ENCODE results near the gene MGAT4A. TPM values are rescaled to one million over a fixed set of nuclear protein-coding genes. Genes with fewer than 3 reads are reported as not detected.

The MGAT4A gene
- total RNA-seq, 3 donors from 2014 or later = 24.8 to 33.1 (median 32.4) TPM

DNA sequence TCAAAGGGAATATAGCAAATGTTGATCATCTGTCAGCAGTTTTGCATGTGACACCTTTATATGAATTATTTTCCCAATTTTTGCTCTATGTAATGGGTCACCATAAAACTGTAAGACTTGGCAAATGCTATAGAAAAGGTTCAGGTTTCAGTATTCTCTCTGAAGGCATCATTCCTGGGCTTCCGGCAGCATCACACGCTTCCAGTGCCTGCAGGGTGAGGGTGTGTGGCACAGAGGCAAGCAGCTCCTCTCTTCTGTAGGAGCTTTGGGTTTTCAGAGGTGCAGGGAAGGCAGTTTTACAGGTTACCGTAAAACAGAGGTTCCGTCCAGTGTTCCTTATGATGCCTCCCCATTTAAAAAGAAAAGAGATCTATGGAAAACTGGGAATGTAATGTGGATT is 141.4 kb downstream of the MGAT4A start:
- DNase-seq = no peak
- H3K4me1 Mint-ChIP-seq (ENCODE audit: low read depth) = peaks cover 5% of the 10 kb centered on the region
- H3K27me3 Mint-ChIP-seq (ENCODE audit: low read depth) = no peaks in the 10 kb centered on the region
- ATAC-seq = no peak
- H3K9me3 Mint-ChIP-seq = peaks cover 3% of the 10 kb centered on the region
- H3K4me3 Mint-ChIP-seq = no peak overlapping the region
- peaks cover 47% of the 10 kb centered on the region for H3K36me3 Mint-ChIP-seq (ENCODE audit: insufficient read depth)

DNA sequence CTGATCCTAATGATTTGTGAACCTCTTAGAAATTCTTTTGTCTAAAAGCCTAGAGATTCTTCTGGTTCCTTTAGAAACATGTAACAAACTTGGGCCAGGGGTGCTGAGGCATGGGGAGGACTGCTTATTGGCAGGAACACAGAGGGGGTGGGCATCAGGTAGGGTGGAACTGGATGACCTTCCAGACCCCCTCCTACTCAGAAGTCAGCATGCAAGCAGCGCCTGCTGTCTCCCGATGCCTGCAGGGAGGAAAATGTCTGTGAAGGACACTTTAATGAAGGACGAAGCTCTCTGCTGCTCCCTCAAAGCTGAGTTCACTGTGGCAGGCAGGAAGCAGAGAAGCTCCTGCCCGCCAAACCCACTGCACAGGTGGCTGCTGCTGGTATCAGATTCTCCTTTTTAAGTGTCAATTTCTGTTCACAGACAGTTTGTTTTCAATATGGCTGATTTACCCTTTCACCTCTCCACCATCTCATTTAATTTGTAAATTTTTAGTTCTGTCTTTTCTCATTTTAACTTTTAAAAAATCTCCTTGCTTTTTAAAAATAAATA is 142.0 kb downstream of the MGAT4A start:
- H3K4me1 Mint-ChIP-seq (ENCODE audit: low read depth) = peaks cover 5% of the 10 kb centered on the region
- H3K4me3 Mint-ChIP-seq = no peak overlapping the region
- no peak for ATAC-seq
- H3K27me3 Mint-ChIP-seq (ENCODE audit: low read depth) = no peaks in the 10 kb centered on the region
- DNase-seq = no peak
- H3K9me3 Mint-ChIP-seq = peaks cover 3% of the 10 kb centered on the region
- peaks cover 44% of the 10 kb centered on the region for H3K36me3 Mint-ChIP-seq (ENCODE audit: insufficient read depth)

DNA sequence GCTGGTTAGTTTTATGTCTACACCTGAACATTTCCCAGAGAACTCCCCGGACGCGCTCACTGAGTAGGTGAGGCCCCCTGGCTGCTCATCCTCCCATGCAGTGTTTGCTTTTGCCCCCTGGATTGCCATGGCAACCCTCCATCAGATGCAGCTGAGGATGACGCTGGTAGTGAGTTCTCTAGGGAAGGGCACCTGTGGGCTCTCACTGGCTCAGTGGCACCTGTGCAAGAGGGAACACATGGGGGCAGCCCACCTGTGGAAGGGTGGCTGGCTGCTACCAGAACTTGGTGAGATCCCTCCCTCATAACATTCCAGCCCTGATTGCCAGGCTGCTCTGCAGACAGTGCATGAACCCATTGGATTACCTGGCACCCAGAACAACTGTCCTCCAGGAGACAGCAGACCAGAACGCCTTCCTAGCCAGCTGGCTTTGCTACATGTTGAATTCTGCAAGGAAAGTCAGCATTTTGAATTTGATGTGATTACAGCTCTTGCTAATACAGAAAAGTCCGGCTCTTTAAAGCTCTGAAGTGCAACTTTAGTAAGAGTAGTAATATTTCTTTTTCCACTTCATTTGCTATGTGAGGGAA is 144.3 kb downstream of the MGAT4A start:
- DNase-seq = no peak
- H3K36me3 Mint-ChIP-seq (ENCODE audit: insufficient read depth) = peaks cover 40% of the 10 kb centered on the region
- no peaks in the 10 kb centered on the region for H3K27me3 Mint-ChIP-seq (ENCODE audit: low read depth)
- no peak for ATAC-seq
- H3K9me3 Mint-ChIP-seq = no peaks in the 10 kb centered on the region
- H3K4me3 Mint-ChIP-seq = no peak overlapping the region
- H3K4me1 Mint-ChIP-seq (ENCODE audit: low read depth) = peaks cover 5% of the 10 kb centered on the region

DNA sequence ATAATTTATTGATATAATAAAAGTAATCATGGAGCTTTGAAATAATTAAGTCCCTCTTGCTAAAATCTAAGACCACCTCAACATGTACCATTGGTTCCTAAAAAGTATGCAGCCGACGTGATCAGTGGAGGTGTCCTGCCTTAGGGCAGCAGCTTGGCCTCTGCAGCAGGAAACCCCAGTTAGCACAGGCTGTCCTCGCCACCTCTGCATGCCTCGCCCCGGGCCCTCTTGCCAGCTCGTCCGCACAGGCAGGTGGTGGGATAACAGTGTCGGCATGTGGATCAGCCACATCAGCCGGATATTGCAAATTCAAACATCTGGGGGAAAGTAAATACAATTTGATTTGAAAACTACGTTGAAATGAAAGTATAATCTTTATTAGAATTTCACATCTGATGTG is 145.5 kb downstream of the MGAT4A start:
- Mint-ChIP-seq H3K36me3 (ENCODE audit: insufficient read depth) (peaks cover 32% of the 10 kb centered on the region), H3K9me3 (no peaks in the 10 kb centered on the region), H3K4me1 (ENCODE audit: low read depth) (peaks cover 5% of the 10 kb centered on the region), H3K4me3 (no peak overlapping the region), H3K27me3 (ENCODE audit: low read depth) (no peaks in the 10 kb centered on the region)
- no peak for ATAC-seq
- no peak for DNase-seq

DNA sequence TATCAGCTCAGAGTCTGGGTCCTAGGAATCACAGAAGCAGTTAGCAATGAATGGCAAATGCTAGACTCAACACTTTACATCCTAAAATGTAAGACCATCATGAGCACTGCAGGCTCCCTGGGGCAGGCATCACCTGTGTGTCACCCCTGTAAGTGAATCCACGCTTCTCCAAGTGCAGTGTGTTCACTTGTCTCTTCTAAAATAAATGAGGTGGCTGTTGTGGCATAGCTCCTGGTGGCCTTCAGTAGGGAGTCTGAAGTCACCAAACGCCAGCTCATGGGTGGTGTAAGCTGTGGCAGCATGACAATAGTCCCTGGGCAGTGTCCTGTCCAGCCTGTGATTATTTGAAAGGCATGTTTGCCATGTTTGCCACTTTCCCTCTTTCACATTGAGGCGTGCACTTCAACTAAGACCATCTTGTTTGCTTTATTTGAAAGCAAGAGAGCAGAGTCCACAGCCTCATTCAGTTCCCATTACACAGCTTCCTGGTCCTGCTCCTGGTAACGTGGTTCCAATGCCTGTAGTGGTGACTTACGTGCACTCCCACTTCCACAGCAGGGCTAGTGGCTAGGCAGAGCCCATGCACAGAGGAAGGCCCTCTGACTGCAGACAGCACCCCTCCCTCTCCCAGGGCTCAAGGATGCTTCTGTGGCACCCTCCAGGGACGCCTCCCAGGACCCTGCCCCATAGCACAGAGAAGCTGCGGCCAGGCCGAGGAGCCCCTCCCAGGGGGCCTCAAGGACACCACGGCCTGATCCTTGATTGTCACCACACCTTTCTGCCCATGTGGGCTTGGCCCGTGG is 146.9 kb downstream of the MGAT4A start:
- no peak for DNase-seq
- Mint-ChIP-seq H3K36me3 (ENCODE audit: insufficient read depth) (peaks cover 28% of the 10 kb centered on the region), H3K4me3 (no peak overlapping the region), H3K4me1 (ENCODE audit: low read depth) (peaks cover 5% of the 10 kb centered on the region), H3K9me3 (no peaks in the 10 kb centered on the region), H3K27me3 (ENCODE audit: low read depth) (no peaks in the 10 kb centered on the region)
- no peak for ATAC-seq

DNA sequence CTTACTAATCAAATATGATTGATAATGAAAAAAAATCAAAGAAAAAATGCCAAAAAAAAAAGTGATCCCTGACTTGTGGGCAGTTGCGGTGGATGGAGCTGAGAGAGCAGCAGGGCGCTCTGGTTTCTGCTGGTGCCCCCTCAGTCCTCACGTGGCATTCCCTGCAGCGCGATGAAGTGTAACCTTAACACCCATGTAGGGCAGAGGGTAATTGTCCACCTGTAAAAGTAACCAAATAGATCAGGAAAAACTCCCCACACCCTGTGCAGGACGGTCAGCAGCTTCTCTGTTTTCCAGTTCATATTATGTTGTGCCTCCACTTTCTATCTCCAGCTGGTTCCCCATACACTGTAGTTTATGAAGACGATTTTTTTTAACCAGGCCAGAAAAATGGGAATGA is 147.7 kb downstream of the MGAT4A start:
- Mint-ChIP-seq H3K4me1 (ENCODE audit: low read depth) (peaks cover 5% of the 10 kb centered on the region), H3K27me3 (ENCODE audit: low read depth) (no peaks in the 10 kb centered on the region), H3K36me3 (ENCODE audit: insufficient read depth) (peaks cover 28% of the 10 kb centered on the region), H3K9me3 (no peaks in the 10 kb centered on the region), H3K4me3 (no peak overlapping the region)
- DNase-seq (no peak), ATAC-seq (no peak)

DNA sequence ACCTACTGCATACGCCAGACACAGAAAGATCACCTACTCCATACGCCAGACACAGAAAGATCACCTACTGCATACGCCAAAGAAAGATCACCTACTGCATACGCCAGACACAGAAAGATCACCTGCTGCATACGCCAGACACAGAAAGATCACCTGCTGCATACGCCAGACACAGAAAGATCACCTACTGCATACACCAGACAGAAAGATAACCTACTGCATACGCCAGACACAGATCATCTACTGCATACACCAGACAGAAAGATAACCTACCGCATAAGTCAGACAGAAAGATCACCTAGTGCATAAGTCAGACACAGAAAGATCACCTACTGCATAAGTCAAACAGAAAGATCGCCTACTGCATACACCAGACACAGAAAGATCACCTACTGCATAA is 148.4 kb downstream of the MGAT4A start:
- H3K4me3 Mint-ChIP-seq = no peak overlapping the region
- H3K4me1 Mint-ChIP-seq (ENCODE audit: low read depth) = peaks cover 3% of the 10 kb centered on the region
- ATAC-seq (no peak), DNase-seq (no peak)
- H3K36me3 Mint-ChIP-seq (ENCODE audit: insufficient read depth) = peaks cover 33% of the 10 kb centered on the region
- H3K9me3 Mint-ChIP-seq = no peaks in the 10 kb centered on the region
- H3K27me3 Mint-ChIP-seq (ENCODE audit: low read depth) = no peaks in the 10 kb centered on the region

DNA sequence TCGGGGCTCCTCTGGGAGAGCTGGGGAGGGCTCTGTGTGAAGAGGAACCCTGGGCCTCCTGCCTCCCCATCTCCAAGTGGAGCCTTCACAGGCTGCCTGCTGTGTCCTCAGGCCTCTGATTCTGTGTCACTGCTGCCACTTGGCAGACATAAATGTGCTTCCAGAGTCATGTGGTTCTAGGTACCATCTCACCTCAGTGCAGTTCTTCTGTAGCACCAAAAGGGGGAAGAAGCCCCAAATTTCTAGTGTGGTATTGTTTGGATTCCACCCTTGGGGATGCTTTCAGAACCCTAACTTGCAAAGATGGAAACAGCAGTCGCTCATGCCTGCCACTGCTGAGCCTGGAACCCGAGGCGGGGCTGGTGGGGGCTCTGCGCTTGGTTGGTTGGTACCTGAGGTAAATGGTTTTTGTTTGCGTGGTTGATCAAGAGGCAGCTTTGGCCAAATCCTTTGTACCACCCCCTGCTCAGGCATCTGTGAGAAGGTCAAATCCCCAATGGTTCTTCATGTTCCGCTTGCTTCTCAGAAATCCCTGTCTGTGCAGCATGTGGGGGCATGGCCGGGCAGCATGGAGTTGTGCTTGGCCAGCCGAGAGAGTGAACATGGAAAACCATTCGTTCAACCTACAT is 150.2 kb downstream of the MGAT4A start:
- DNase-seq (no peak), ATAC-seq (no peak)
- H3K36me3 Mint-ChIP-seq (ENCODE audit: insufficient read depth) = peaks cover 31% of the 10 kb centered on the region
- no peaks in the 10 kb centered on the region for H3K4me1 Mint-ChIP-seq (ENCODE audit: low read depth)
- H3K9me3 Mint-ChIP-seq = no peaks in the 10 kb centered on the region
- H3K27me3 Mint-ChIP-seq (ENCODE audit: low read depth) = no peaks in the 10 kb centered on the region
- H3K4me3 Mint-ChIP-seq = no peak overlapping the region

DNA sequence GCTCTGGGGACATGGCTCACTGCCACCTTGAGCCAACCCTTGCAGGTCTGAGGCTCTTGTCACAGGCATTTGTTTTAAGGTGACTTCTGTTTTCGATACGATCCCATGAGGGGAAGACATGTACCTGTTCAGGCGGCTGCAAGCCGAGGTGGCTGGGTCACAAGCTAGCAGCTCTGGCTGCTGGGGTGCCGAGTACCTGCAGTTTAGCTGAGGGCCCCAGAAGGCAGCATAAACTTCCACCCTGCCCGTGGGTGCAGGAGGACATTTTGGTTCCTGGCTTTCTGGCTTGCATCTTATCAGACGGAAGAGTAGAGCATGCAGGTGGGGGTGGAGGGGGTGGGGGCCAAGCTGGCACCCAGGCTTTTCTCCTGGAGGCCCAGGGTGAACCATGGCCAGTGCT is 151.0 kb downstream of the MGAT4A start:
- no peaks in the 10 kb centered on the region for H3K9me3 Mint-ChIP-seq
- DNase-seq (no peak), ATAC-seq (no peak)
- H3K4me1 Mint-ChIP-seq (ENCODE audit: low read depth) = no peaks in the 10 kb centered on the region
- no peaks in the 10 kb centered on the region for H3K27me3 Mint-ChIP-seq (ENCODE audit: low read depth)
- peaks cover 34% of the 10 kb centered on the region for H3K36me3 Mint-ChIP-seq (ENCODE audit: insufficient read depth)
- H3K4me3 Mint-ChIP-seq = no peak overlapping the region

DNA sequence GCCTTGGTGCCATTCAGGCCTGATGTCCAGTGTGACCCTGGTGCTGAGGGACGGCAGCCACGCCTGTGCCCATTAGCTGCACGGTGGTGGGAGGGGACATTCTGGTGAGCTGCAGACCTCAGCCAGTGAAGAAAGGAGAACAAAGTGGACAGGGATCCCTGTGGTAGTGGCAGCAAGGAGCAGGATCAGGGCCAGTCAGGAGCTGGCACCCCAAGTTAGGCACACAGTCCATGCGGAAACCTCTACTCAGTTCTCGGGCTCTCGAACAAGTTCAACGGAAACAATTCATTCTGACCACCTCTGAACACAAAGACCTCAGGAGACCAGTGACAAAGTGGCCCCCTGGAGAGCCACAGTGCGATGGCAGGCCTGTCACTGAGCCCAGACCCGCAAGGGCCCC is 152.7 kb downstream of the MGAT4A start:
- no peaks in the 10 kb centered on the region for H3K4me1 Mint-ChIP-seq (ENCODE audit: low read depth)
- H3K9me3 Mint-ChIP-seq = no peaks in the 10 kb centered on the region
- H3K4me3 Mint-ChIP-seq = no peak overlapping the region
- DNase-seq (no peak), ATAC-seq (no peak)
- no peaks in the 10 kb centered on the region for H3K27me3 Mint-ChIP-seq (ENCODE audit: low read depth)
- peaks cover 31% of the 10 kb centered on the region for H3K36me3 Mint-ChIP-seq (ENCODE audit: insufficient read depth)

DNA sequence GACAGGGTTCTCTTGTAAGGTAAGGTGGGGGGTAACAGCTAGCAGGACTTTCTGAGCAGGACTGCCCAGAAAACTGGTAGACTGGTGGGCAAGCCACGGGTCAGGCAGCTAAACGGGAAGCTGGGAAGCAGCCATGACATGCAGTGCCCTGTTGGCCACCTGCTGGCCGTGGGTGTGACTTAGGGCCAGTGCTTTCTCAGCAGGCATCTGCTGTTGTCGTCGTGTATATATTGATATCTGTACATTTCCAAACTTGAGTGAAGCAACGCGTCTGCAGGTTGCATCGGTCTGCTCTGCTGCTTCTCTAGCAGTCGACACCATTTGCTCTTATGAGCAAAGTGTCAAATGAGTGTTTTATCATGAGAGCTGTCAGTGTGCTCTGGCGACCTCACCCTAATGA is 153.6 kb downstream of the MGAT4A start:
- Mint-ChIP-seq H3K4me3 (no peak overlapping the region), H3K36me3 (ENCODE audit: insufficient read depth) (peaks cover 35% of the 10 kb centered on the region), H3K9me3 (no peaks in the 10 kb centered on the region), H3K4me1 (ENCODE audit: low read depth) (no peaks in the 10 kb centered on the region), H3K27me3 (ENCODE audit: low read depth) (no peaks in the 10 kb centered on the region)
- no peak for ATAC-seq
- DNase-seq = no peak

DNA sequence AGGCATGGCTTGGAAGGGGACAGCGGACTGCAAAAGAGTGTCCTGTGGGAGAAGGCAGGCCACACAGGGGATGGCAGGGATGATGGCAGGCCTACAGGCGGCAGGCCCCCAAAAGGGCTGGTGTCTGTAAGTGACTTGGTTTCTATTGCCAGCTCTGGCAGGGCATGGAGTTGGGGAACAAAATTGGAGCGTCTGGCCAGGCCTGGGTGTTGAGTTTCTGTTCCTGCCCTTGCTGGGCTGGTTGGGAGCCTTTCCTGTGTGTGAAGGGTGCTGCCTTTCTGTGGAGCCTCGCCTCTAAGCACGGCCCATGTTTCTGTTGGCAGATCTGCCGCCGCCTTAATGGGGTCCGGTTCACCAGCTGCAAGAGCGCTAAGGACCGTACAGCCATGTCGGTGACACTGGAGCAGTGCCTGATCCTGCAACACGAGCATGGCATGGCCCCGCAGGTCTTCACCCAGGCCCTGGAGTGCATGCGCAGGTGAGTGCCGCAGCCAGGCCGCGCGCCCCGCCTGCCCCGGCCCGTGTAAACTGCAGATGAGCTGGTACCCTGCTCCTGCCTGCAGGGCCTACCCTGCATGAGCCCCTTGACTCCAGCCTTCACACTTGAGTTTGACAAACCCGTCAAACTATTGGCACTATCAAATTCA is 154.1 kb downstream of the MGAT4A start:
- H3K27me3 Mint-ChIP-seq (ENCODE audit: low read depth) = no peaks in the 10 kb centered on the region
- peaks cover 31% of the 10 kb centered on the region for H3K36me3 Mint-ChIP-seq (ENCODE audit: insufficient read depth)
- H3K9me3 Mint-ChIP-seq = no peaks in the 10 kb centered on the region
- no peak for DNase-seq
- no peak for ATAC-seq
- no peak overlapping the region for H3K4me3 Mint-ChIP-seq
- no peaks in the 10 kb centered on the region for H3K4me1 Mint-ChIP-seq (ENCODE audit: low read depth)

DNA sequence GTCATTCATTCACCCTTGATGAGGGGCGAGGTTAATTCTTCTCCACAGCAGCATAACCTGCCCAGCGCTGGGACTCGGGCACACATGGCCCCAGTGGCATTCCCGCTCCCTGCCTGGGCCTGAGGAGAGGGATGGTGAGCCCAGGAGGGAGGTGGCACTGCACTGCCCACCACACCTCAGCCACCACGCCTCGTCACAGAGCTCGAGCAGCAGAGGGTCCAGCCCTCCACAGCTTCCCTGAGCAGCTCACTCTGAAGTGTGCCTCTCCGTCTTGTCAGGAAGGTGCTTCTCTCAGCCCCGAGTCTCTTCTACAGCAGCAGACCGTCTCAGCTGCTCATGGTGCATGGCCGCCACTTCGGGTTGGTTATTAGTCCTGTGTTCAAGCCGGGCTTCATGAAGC is 157.5 kb downstream of the MGAT4A start:
- ATAC-seq = no peak
- no peaks in the 10 kb centered on the region for H3K9me3 Mint-ChIP-seq
- no peak for DNase-seq
- no peak overlapping the region for H3K4me3 Mint-ChIP-seq
- peaks cover 34% of the 10 kb centered on the region for H3K36me3 Mint-ChIP-seq (ENCODE audit: insufficient read depth)
- H3K27me3 Mint-ChIP-seq (ENCODE audit: low read depth) = no peaks in the 10 kb centered on the region
- H3K4me1 Mint-ChIP-seq (ENCODE audit: low read depth) = no peaks in the 10 kb centered on the region

DNA sequence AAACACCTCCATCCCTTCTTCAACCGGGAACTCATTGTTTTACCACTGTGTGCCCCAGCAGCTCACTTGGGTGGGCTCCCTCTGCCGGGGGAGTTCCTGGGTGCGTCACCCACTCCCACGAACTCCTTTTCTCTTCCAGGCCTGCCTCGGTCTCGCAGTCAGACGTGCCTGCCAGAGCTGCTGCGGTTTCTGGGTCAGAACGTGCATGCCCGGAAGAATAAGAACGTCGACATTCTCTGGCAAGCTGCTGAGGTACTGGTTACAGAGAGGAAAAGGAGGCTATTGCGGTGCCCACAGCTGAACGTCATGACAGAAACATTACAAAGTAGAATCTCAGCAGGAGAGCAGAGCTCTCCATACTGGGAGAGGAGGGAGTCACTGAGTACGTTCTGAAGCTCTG is 158.3 kb downstream of the MGAT4A start:
- H3K9me3 Mint-ChIP-seq = no peaks in the 10 kb centered on the region
- DNase-seq (no peak), ATAC-seq (no peak)
- peaks cover 33% of the 10 kb centered on the region for H3K36me3 Mint-ChIP-seq (ENCODE audit: insufficient read depth)
- no peaks in the 10 kb centered on the region for H3K27me3 Mint-ChIP-seq (ENCODE audit: low read depth)
- no peaks in the 10 kb centered on the region for H3K4me1 Mint-ChIP-seq (ENCODE audit: low read depth)
- no peak overlapping the region for H3K4me3 Mint-ChIP-seq

All from activated T-cell treated with anti-CD3 and anti-CD28 coated beads, Interleukin-2, amount 50 U/mL, for 4 hours (primary cell).